HG03378 (cell line): ENCODE results near the gene DNAI4.

Experiments
- ATAC-seq: cut with Tn5 transposase; IDR thresholded peaks from one replicate; pipeline ENCODE4 v1.9.1; 2021; ENCODE audit warnings: mild to moderate bottlenecking, moderate library complexity; ENCODE audit not compliant: unreplicated experiment

Gene DNAI4

GRCh38 chr1:66768965-66769364 is 155.7 kb downstream of the DNAI4 start:
- ATAC-seq = no peak

DNA sequence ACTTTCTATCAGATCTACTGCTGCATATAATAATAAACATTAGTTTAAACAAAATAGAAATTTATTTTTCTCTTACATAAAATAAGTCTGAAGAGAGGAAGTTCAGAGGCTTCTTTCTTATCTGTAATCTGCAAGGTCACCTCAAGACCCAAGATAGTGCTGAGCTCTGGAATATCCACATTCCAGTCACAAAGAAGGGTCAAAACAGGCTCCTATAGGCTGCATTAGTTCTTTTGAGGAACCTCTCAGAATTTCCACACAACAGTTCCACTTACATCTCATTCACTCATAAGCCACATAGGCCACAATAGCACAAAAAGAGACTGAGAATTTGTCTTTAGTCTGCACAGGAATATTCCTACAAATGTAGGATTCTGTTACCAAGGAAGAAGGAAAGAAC is 157.0 kb downstream of the DNAI4 start:
- ATAC-seq = no peak

GRCh38 chr1:66764994-66765578 is 159.6 kb downstream of the DNAI4 start:
- peak; percentile 70 for ATAC-seq
